ENCODE data around the gene IRAK1.

The IRAK1 gene

DNA sequence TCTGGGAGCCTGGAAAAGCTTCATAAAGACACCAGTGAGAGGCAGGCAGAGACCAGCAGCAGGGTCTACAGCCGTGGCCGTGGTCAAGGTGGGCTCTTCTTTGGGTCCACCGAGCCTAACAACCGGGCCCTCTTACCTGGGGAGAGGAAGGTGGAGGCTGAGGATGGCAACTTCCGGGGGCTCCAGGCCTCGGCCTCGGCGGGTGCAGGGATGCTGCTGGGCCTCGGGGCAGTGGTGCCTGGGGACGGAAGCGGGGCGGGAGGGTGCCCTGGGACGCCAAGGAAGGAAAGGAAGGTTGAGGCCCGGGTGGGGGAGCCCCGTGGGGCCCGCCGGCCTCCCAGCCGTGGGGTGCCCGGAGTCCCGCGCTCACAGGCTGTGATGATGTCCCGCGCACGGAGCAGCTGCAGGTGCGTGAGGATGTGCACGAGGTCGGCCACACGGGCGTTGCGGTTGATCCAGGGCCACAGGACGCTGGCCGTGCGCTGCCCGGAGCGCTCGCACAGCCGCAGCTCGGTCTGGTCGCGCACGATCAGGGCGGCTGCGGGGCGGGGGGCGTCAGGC, 561 bp downstream of the IRAK1 start:
- no peak overlapping the region for H2AFZ ChIP-seq (ENCODE audit: low read length, unreplicated experiment)
- H3K36me3 ChIP-seq (ENCODE audit: insufficient read depth, low read length): no peaks in the 10 kb centered on the region
- peaks cover 21% of the 10 kb centered on the region for H3K4me1 ChIP-seq (ENCODE audit: control insufficient read depth, insufficient read depth, low read length, unreplicated experiment)
- peak overlapping the region; percentile 80 for H3K27ac ChIP-seq (ENCODE audit: low read depth, low read length)
- peak overlapping the region; percentile 90 for H3K4me3 ChIP-seq (ENCODE audit: low read depth, low read length)
- H3K79me2 ChIP-seq (ENCODE audit: control insufficient read depth, insufficient read depth, low read length, unreplicated experiment): peaks cover 32% of the 10 kb centered on the region
- no peaks in the 10 kb centered on the region for H3K27me3 ChIP-seq (ENCODE audit: insufficient read depth, low read length)

DNA sequence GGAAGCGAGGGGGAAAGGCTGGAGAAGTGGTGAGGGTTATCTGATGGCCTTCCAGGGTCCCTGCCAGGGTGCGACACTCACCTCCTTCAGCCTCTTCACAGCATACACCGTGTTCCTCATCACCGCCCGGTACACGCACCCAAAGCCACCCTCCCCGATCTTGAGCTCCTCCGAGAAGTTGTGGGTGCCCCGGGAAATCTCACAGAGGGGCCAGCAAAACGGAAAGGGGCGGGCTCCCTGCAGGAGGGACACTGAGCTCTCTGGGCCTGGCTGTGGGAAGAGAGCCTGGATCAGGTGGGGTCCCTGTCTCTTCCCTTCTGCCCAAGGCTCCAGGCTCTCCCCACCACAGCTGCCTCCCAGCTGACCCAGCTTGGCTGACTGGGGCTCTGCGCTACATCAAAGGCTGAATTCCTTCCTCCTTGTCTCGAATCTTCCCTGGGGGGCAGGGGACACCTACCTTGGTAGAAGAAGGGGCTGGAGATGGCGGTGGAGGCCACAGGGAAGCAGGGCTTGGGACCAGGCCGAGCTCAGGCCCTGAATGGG, 1.1 kb downstream of the IRAK1 start:
- Histone ChIP-seq H2AFZ (ENCODE audit: low read length, unreplicated experiment) (no peak overlapping the region), H3K27me3 (ENCODE audit: insufficient read depth, low read length) (no peaks in the 10 kb centered on the region), H3K4me1 (ENCODE audit: control insufficient read depth, insufficient read depth, low read length, unreplicated experiment) (peaks cover 21% of the 10 kb centered on the region), H3K27ac (ENCODE audit: low read depth, low read length) (peak overlapping the region; percentile 80), H3K4me3 (ENCODE audit: low read depth, low read length) (peak overlapping the region; percentile 90), H3K79me2 (ENCODE audit: control insufficient read depth, insufficient read depth, low read length, unreplicated experiment) (peaks cover 32% of the 10 kb centered on the region), H3K36me3 (ENCODE audit: insufficient read depth, low read length) (no peaks in the 10 kb centered on the region)

DNA sequence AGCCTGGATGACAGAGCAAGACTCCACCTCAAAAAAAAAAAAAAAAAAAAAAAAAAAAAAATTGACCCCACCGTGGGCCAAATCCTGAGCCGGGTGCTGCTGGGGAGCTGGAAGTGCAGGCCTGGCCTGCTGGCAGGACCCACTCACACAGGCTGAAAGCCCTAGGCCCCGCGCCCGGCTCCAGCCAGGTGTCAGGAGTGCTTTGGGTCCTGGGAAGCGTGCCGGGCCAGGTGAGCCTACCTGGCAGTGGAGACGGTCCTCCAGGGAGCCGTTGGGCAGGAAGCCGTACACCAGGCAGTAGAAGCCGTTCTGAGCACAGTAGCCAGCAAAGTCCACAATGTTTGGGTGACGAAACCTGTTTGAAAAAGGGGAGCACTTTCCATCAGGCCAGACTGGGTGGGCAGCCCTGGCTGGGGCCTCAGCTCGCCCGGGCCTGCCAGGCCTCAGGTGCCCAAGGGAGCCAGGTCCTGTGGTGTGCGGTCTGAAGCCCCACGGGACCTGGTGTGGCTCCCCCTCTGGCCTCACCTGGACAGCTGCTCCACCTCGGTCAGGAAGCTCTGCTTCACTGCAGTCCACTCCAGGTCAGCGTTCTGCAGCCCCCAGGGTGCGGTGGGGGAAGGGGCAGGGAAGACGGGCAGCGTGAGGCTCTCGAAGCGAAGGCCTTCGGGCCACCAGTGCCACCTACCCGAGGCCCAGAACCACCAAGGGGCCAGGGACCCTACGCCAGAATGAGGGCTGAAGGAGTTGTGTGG, 1.8 kb downstream of the IRAK1 start:
- Histone ChIP-seq H3K27me3 (ENCODE audit: insufficient read depth, low read length) (no peaks in the 10 kb centered on the region), H2AFZ (ENCODE audit: low read length, unreplicated experiment) (no peak overlapping the region), H3K4me1 (ENCODE audit: control insufficient read depth, insufficient read depth, low read length, unreplicated experiment) (peaks cover 21% of the 10 kb centered on the region), H3K79me2 (ENCODE audit: control insufficient read depth, insufficient read depth, low read length, unreplicated experiment) (peaks cover 32% of the 10 kb centered on the region), H3K4me3 (ENCODE audit: low read depth, low read length) (peak overlapping the region; percentile 90), H3K27ac (ENCODE audit: low read depth, low read length) (no peak overlapping the region), H3K36me3 (ENCODE audit: insufficient read depth, low read length) (no peaks in the 10 kb centered on the region)

DNA sequence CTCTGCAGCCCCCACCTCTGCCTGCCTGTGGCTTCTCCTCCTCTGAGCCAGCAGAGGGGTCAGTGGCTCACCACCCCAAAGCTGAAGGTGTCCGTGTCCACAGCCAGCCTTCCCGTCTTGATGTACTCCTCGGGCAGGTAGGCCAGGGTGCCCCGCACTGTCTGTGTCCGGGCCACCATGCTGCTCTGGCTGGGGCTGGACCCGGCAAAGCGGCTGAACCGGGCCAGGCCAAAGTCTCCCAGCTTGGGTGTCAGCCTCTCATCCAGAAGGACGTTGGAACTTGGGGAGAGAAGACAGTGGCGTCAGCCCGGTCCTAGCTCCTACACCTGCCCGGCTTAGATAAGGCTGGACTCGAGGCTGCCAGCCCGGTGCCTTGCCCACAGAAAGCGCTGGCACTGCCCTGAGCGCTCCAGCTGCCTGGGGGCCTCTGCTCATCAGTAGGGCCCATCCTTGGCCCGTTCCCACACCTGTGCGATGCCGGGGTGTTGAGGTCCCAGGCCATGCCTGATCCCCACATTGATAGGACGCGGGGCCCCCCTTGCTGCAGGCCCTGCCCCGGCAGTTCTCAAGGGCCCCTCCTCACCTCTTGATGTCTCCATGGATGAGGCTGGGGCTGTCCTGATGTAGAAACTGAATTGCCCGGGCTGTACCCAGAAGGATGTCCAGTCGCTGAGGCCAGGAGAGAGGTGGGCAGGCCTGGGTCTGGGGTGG, 3.2 kb downstream of the IRAK1 start:
- H3K4me3 ChIP-seq (ENCODE audit: low read depth, low read length): no peak overlapping the region
- no peaks in the 10 kb centered on the region for H3K27me3 ChIP-seq (ENCODE audit: insufficient read depth, low read length)
- peaks cover 32% of the 10 kb centered on the region for H3K79me2 ChIP-seq (ENCODE audit: control insufficient read depth, insufficient read depth, low read length, unreplicated experiment)
- H2AFZ ChIP-seq (ENCODE audit: low read length, unreplicated experiment): no peak overlapping the region
- H3K27ac ChIP-seq (ENCODE audit: low read depth, low read length): no peak overlapping the region
- H3K36me3 ChIP-seq (ENCODE audit: insufficient read depth, low read length): no peaks in the 10 kb centered on the region
- H3K4me1 ChIP-seq (ENCODE audit: control insufficient read depth, insufficient read depth, low read length, unreplicated experiment): peaks cover 19% of the 10 kb centered on the region

DNA sequence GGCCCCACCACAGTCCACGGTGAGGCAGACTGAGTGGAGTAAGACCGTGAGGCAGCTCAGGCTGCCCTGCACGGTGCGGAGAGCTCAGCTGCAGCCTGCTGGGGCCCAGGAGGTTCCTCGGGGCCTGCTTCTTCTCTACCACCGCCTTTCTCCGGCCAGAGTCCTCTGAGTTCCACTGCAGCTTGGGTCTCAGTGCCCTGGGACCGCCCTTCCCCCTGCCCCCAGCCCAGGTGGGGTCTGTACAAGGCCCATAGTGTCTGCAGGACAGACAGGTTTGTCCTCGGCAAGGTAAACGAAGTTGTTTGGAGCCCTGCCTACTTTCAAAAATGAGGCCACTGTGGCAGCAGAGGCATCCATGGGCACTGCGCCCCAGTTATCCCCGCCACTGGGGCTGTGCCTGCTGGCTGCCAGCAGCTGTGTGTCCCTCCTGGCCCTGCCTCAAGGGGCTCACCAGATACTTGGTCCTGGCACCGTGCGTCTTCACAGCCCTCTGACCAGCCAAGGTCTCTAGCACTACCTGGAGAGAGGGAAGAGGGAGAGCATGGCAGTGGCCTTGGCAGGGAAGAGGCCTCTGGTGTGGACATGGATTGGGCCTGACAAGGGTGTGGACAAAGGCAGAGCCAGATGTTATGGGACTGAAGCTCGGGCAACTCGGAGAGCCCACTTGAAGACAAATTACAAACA, 4.0 kb downstream of the IRAK1 start:
- Histone ChIP-seq H3K27ac (ENCODE audit: low read depth, low read length) (no peak overlapping the region), H3K79me2 (ENCODE audit: control insufficient read depth, insufficient read depth, low read length, unreplicated experiment) (peaks cover 32% of the 10 kb centered on the region), H3K4me3 (ENCODE audit: low read depth, low read length) (no peak overlapping the region), H2AFZ (ENCODE audit: low read length, unreplicated experiment) (no peak overlapping the region), H3K36me3 (ENCODE audit: insufficient read depth, low read length) (no peaks in the 10 kb centered on the region), H3K4me1 (ENCODE audit: control insufficient read depth, insufficient read depth, low read length, unreplicated experiment) (peaks cover 15% of the 10 kb centered on the region), H3K27me3 (ENCODE audit: insufficient read depth, low read length) (no peaks in the 10 kb centered on the region)

DNA sequence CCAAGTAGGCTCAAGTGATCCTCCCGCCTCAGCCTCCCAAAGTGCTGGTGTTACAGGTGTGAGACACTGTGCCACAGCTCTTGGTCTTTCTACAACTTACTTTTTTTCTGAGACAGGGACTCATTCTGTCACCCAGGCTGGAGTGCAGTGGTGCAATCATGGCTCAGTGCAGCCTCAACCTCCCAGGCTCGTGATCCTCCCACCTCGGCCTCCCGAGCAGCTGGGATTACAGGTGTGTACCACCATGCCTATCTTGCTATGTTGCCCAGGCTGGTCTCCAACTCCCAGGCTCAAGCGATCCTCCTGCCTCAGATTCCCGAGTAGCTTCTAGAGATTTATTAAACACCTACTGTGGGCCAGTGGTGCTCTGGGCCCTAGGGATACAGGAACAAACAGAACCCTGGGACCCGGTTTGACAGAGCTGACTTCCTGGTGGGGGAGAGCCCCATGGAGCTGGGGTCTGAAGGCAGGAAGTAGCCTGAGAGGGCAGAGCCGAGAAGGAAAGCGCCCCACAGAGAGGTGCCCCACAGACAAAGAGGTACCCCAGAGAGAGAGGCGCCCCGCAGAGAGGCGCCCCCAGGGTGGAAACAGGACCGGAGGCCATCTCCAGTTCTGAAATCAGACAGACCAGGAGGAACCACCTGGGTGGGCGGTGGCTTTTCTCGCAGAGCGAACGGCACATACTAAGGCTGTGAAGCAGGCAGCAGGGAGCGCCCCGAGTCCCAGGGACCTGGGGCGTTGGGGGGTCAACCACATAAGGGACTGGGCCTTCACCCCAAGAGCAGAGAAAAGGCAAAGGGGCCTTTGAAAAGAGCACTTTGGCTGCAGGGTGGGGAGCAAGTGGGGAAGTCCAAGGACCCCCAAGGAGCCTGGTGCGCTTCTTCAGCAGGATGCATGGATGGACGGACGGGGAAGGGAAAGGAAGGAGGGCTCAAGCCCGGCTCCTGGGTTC, 5.0 kb downstream of the IRAK1 start:
- Histone ChIP-seq H3K79me2 (ENCODE audit: control insufficient read depth, insufficient read depth, low read length, unreplicated experiment) (peaks cover 32% of the 10 kb centered on the region), H3K27ac (ENCODE audit: low read depth, low read length) (no peak overlapping the region), H3K36me3 (ENCODE audit: insufficient read depth, low read length) (no peaks in the 10 kb centered on the region), H3K27me3 (ENCODE audit: insufficient read depth, low read length) (no peaks in the 10 kb centered on the region), H2AFZ (ENCODE audit: low read length, unreplicated experiment) (no peak overlapping the region), H3K4me1 (ENCODE audit: control insufficient read depth, insufficient read depth, low read length, unreplicated experiment) (peaks cover 14% of the 10 kb centered on the region), H3K4me3 (ENCODE audit: low read depth, low read length) (no peak overlapping the region)

DNA sequence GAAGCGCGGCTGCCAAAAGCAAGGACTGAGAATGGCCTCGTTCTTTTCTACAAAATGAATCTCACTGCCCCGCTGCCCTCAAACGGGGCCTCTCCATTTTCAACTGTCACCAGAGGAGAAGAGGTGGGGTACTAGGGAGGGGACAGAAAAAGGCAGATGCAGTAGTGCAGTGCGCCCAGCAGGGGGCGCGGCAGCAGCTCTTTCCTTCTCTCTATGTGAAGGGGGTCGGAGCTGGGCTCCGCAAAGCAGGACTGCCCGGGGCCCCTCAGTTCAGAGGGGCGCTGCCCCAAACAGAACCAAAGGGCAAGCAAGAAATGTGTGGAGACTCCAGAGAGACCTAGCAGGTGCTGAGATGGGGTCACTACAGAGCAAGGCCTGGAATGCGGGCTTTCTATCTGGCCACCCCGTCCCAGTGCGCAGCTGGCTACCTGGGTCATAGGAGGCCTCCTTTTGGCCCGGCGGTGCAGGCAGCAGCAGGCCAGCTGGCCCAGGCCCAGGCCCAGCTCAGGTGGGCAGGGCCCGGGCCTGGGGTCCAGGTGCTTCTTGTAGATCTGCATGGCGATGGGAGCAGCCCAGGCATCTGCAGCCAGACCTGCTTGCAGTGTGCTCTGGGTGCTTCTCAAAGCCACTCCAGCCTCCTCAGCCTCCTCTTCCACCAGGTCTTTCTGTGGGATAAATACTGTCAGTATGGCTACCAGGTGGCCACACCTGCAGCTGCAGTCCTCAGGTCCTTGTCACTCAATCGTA, 5.9 kb downstream of the IRAK1 start:
- Histone ChIP-seq H3K27ac (ENCODE audit: low read depth, low read length) (no peak overlapping the region), H3K27me3 (ENCODE audit: insufficient read depth, low read length) (no peaks in the 10 kb centered on the region), H2AFZ (ENCODE audit: low read length, unreplicated experiment) (no peak overlapping the region), H3K36me3 (ENCODE audit: insufficient read depth, low read length) (no peaks in the 10 kb centered on the region), H3K79me2 (ENCODE audit: control insufficient read depth, insufficient read depth, low read length, unreplicated experiment) (peaks cover 24% of the 10 kb centered on the region), H3K4me3 (ENCODE audit: low read depth, low read length) (no peak overlapping the region), H3K4me1 (ENCODE audit: control insufficient read depth, insufficient read depth, low read length, unreplicated experiment) (peaks cover 14% of the 10 kb centered on the region)

DNA sequence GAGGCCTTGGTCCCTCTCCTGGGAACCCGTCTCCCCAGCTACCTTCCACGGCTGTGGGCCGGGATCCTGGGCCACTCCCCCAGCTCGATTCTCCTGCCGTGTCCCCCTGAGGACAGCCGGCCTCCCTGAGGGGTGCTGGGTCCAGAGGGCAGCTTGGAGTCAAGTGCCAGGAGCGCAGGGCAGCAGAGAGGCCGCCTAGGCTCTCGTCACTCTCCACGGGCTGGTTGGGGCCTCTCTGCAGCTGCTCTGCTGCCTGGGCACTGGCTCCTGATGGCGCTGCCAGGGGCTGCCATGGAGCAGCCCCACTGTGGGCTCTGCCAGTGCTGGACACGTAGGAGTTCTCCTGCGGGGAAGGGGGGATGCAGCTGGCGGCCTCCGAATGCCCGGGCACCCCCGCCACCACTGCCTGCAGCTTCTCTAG, 6.7 kb downstream of the IRAK1 start:
- Histone ChIP-seq H3K4me1 (ENCODE audit: control insufficient read depth, insufficient read depth, low read length, unreplicated experiment) (peaks cover 10% of the 10 kb centered on the region), H3K27me3 (ENCODE audit: insufficient read depth, low read length) (no peaks in the 10 kb centered on the region), H3K36me3 (ENCODE audit: insufficient read depth, low read length) (no peaks in the 10 kb centered on the region), H2AFZ (ENCODE audit: low read length, unreplicated experiment) (no peak overlapping the region), H3K27ac (ENCODE audit: low read depth, low read length) (no peak overlapping the region), H3K79me2 (ENCODE audit: control insufficient read depth, insufficient read depth, low read length, unreplicated experiment) (peaks cover 16% of the 10 kb centered on the region), H3K4me3 (ENCODE audit: low read depth, low read length) (no peak overlapping the region)

DNA sequence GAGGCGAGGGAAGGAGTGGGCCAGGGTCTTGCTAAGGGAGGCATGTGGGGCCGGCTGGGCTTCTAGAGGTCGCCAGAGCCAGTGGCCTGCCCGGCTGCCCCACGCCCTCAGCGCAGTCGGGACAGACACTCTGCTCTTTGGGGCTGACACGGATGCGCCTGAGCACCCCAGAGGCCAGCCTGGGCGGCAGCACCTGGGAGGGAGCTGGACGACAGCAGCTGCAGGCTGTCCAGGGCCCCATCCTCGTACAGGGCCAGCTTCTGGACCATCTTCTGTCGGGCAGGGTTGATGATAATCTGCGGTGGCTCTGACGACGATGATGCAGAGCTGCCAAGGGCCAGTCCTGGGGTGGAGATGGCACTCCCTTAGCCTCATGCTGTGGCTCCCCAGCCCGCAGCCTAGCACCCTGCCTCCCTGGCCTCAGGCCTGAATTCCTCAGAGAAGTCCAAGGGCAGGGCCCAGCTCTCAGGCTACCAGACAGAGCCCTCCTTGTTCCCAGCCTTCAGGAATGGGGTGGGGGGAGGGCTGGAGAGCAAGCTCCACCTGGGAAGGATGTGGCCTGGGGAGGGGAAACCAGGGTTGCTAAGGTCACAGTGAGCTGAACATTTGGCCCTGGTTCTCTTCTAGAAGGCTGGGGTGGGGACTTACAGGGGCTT, 7.2 kb downstream of the IRAK1 start:
- Histone ChIP-seq H3K4me3 (ENCODE audit: low read depth, low read length) (no peak overlapping the region), H3K27ac (ENCODE audit: low read depth, low read length) (no peak overlapping the region), H3K36me3 (ENCODE audit: insufficient read depth, low read length) (no peaks in the 10 kb centered on the region), H3K4me1 (ENCODE audit: control insufficient read depth, insufficient read depth, low read length, unreplicated experiment) (peaks cover 6% of the 10 kb centered on the region), H2AFZ (ENCODE audit: low read length, unreplicated experiment) (no peak overlapping the region), H3K79me2 (ENCODE audit: control insufficient read depth, insufficient read depth, low read length, unreplicated experiment) (peaks cover 13% of the 10 kb centered on the region), H3K27me3 (ENCODE audit: insufficient read depth, low read length) (no peaks in the 10 kb centered on the region)
